HFFc6 (cell line): ENCODE measurements around the gene TMEM266. TPM values are rescaled to one million over a fixed set of nuclear protein-coding genes. Genes with fewer than 3 reads are reported as not detected.

Experiments
- DNase-seq: peaks from one replicate; pipeline ENCODE4 v3.0.0-alpha.2; 2018
- H3K27ac Mint-ChIP-seq: 2 replicates; pipeline ENCODE4 v1.8.0; 2020; ENCODE audit warnings: mild to moderate bottlenecking, mixed read lengths
- H3K27me3 Mint-ChIP-seq: 2 replicates; pipeline ENCODE4 v1.8.0; 2021; ENCODE audit warnings: mild to moderate bottlenecking, moderate library complexity, mixed read lengths; ENCODE audit not compliant: insufficient read depth
- H3K36me3 Mint-ChIP-seq: 2 replicates; pipeline ENCODE4 v1.8.0; 2021; ENCODE audit warnings: low read depth, mixed read lengths
- H3K4me1 Mint-ChIP-seq: 2 replicates; pipeline ENCODE4 v1.8.0; 2020; ENCODE audit warnings: low read depth, mixed read lengths
- H3K4me3 Mint-ChIP-seq: 2 replicates; pipeline ENCODE4 v1.8.0; 2020; ENCODE audit warnings: mild to moderate bottlenecking, moderate library complexity, mixed read lengths
- H3K9me3 Mint-ChIP-seq: 2 replicates; pipeline ENCODE4 v1.8.0; 2020; ENCODE audit warnings: mild to moderate bottlenecking, mixed read lengths
- CTCF ChIP-seq: fragments of 200-600 bp; sonication (generic); IDR thresholded peaks from 2 replicates; pipeline ENCODE4 v1.5.0; 2021; ENCODE audit warnings: antibody characterized with exemption, mild to moderate bottlenecking
- total RNA-seq, 6 experiments: library from RNA; stranded (reverse); fragmentation: NEBNext Ultra II Directional; extraction: Animal tissue kit (Norgen Biotek cat#: 25700); gene quantifications; 2 replicates in 1 of 6; 3 replicates in 5 of 6; pipeline ENCODE4 v1.2.3, GENCODE V29; 2021

Gene TMEM266
- total RNA-seq, 6 experiments from 2014 or later = 0.10 to 0.19 (median 0.17) TPM; not detected in 1

- Mint-ChIP-seq H3K9me3 (no peaks in the 10 kb centered on the region), H3K4me3 (no peak overlapping the region), H3K36me3 (peaks cover 15% of the 10 kb centered on the region), H3K4me1 (no peaks in the 10 kb centered on the region), H3K27ac (no peak overlapping the region), H3K27me3 (peaks cover 4% of the 10 kb centered on the region; the same call in 1 of the 2 replicates)
- TF ChIP-seq CTCF = no peak
- no peak for DNase-seq
Measured at GRCh38 chr15:76209942-76210341, 150.2 kb downstream of the TMEM266 start.

- no peak overlapping the region for H3K27ac Mint-ChIP-seq
- TF ChIP-seq CTCF = no peak
- peaks cover 16% of the 10 kb centered on the region for H3K4me1 Mint-ChIP-seq
- H3K9me3 Mint-ChIP-seq = no peaks in the 10 kb centered on the region
- peaks cover 25% of the 10 kb centered on the region for H3K36me3 Mint-ChIP-seq
- no peak overlapping the region for H3K4me3 Mint-ChIP-seq
- no peak for DNase-seq
- no peaks in the 10 kb centered on the region; the same call in 1 of the 2 replicates for H3K27me3 Mint-ChIP-seq
Measured at GRCh38 chr15:76215634-76216033, 155.8 kb downstream of the TMEM266 start.

GRCh38 chr15:76217029-76217881 is 157.5 kb downstream of the TMEM266 start:
- no peak for TF ChIP-seq CTCF
- H3K36me3 Mint-ChIP-seq = peaks cover 31% of the 10 kb centered on the region
- no peak overlapping the region for H3K4me3 Mint-ChIP-seq
- H3K27ac Mint-ChIP-seq = peak overlapping the region; percentile 3; the same call in 1 of the 2 replicates
- no peaks in the 10 kb centered on the region; the same call in 1 of the 2 replicates for H3K27me3 Mint-ChIP-seq
- H3K4me1 Mint-ChIP-seq = peaks cover 16% of the 10 kb centered on the region
- no peaks in the 10 kb centered on the region for H3K9me3 Mint-ChIP-seq
- DNase-seq = peak; percentile 32

- no peak overlapping the region for H3K4me3 Mint-ChIP-seq
- no peaks in the 10 kb centered on the region; the same call in 1 of the 2 replicates for H3K27me3 Mint-ChIP-seq
- no peaks in the 10 kb centered on the region for H3K9me3 Mint-ChIP-seq
- no peak for DNase-seq
- H3K4me1 Mint-ChIP-seq = peaks cover 16% of the 10 kb centered on the region
- TF ChIP-seq CTCF = no peak
- H3K36me3 Mint-ChIP-seq = peaks cover 31% of the 10 kb centered on the region
- H3K27ac Mint-ChIP-seq = no peak overlapping the region
Measured at GRCh38 chr15:76217882-76218217, 158.1 kb downstream of the TMEM266 start.

GRCh38 chr15:76221085-76221767 is 161.4 kb downstream of the TMEM266 start:
- no peak for TF ChIP-seq CTCF
- Mint-ChIP-seq H3K27me3 (no peaks in the 10 kb centered on the region; the same call in 1 of the 2 replicates), H3K4me1 (peaks cover 16% of the 10 kb centered on the region), H3K4me3 (no peak overlapping the region), H3K36me3 (peaks cover 22% of the 10 kb centered on the region), H3K9me3 (no peaks in the 10 kb centered on the region), H3K27ac (no peak overlapping the region)
- no peak for DNase-seq
